Measurements from ENCODE around the gene TAF4B. TPM values are rescaled to one million over a fixed set of nuclear protein-coding genes. Genes with fewer than 3 reads are reported as not detected.

Gene TAF4B
- total and polyA plus RNA-seq, 10 donors, result 6.4 to 23.8 (median 10.1) TPM

- no peak overlapping the region for H3K27ac ChIP-seq
- peaks cover 0 to 32% (median 22%) of the 10 kb centered on the region in 8 donors for H3K9me3 ChIP-seq
- peaks cover 0 to 6% (median 0%) of the 10 kb centered on the region in 6 donors for H3K36me3 ChIP-seq
- intact Hi-C loops (cut with DNase I; ENCODE audit: low total_unique reads), result no loop called here
- DNase-seq, result no peak
- H3K4me1 ChIP-seq, result no peaks in the 10 kb centered on the region
- no peaks in the 10 kb centered on the region for H3K27me3 ChIP-seq (replicated peaks in 1 of 7)
- TF ChIP-seq POLR2A (IDR thresholded peaks at IDR 0.05) (no peak), CTCF (IDR thresholded peaks at IDR 0.05 in 8 of 11, conservative IDR thresholded peaks at IDR 0.05 in 3 of 11) (no peak), POLR2AphosphoS5 (IDR thresholded peaks at IDR 0.05) (no peak)
- H3K4me3 ChIP-seq, result no peak overlapping the region
Observed at GRCh38 chr18:26350961-26351360, 124.7 kb downstream of the TAF4B start.

- no peaks in the 10 kb centered on the region for H3K27me3 ChIP-seq (replicated peaks in 1 of 7)
- 82 to 87% (median 86%) methylated on average over 4 of the region's 4 CpGs for WGBS, 5 donors
Observed at GRCh38 chr18:26356045-26356785, 130.0 kb downstream of the TAF4B start.

GRCh38 chr18:26357960-26358359 is 131.7 kb downstream of the TAF4B start:
- no peak overlapping the region for H3K27ac ChIP-seq
- H3K27me3 ChIP-seq (replicated peaks in 1 of 7), result no peaks in the 10 kb centered on the region
- no peaks in the 10 kb centered on the region for H3K4me1 ChIP-seq
- no peaks in the 10 kb centered on the region for H3K9me3 ChIP-seq
- DNase-seq, result no peak
- H3K4me3 ChIP-seq, result no peak overlapping the region
- WGBS, 5 donors, result 78 to 90% (median 88%) methylated on average over 1 of the region's 1 CpG
- intact Hi-C loops (cut with DNase I; ENCODE audit: low total_unique reads), result no loop called here
- H3K36me3 ChIP-seq, result peaks cover 0 to 25% (median 2%) of the 10 kb centered on the region in 6 donors
- TF ChIP-seq POLR2AphosphoS5 (IDR thresholded peaks at IDR 0.05) (no peak), CTCF (IDR thresholded peaks at IDR 0.05 in 8 of 11, conservative IDR thresholded peaks at IDR 0.05 in 3 of 11) (no peak), POLR2A (IDR thresholded peaks at IDR 0.05) (no peak)

More at GRCh38 chr18:26356045-26356785, 130.0 kb downstream of the TAF4B start:
- peaks cover 0 to under 1% (median 0%) of the 10 kb centered on the region in 8 donors for H3K9me3 ChIP-seq
- TF ChIP-seq POLR2A (IDR thresholded peaks at IDR 0.05), result no peak
- no peak for TF ChIP-seq CTCF (IDR thresholded peaks at IDR 0.05 in 8 of 11, conservative IDR thresholded peaks at IDR 0.05 in 3 of 11)
- no peak for TF ChIP-seq POLR2AphosphoS5 (IDR thresholded peaks at IDR 0.05)
- intact Hi-C loops (cut with DNase I; ENCODE audit: low total_unique reads), result no loop called here
- H3K4me1 ChIP-seq, result no peaks in the 10 kb centered on the region
- no peak overlapping the region for H3K4me3 ChIP-seq
- H3K36me3 ChIP-seq, result peaks cover 0 to 25% (median 2%) of the 10 kb centered on the region in 6 donors
- no peak overlapping the region for H3K27ac ChIP-seq
- DNase-seq, result no peak

GRCh38 chr18:26362021-26362420 is 135.8 kb downstream of the TAF4B start:
- intact Hi-C loops (cut with DNase I; ENCODE audit: low total_unique reads), result no loop called here
- TF ChIP-seq POLR2AphosphoS5 (IDR thresholded peaks at IDR 0.05), result no peak
- TF ChIP-seq POLR2A (IDR thresholded peaks at IDR 0.05), result no peak
- no peak for TF ChIP-seq CTCF (IDR thresholded peaks at IDR 0.05 in 8 of 11, conservative IDR thresholded peaks at IDR 0.05 in 3 of 11)
- no peaks in the 10 kb centered on the region for H3K27me3 ChIP-seq (replicated peaks in 1 of 7)
- peaks cover 0 to 35% (median 2%) of the 10 kb centered on the region in 6 donors for H3K36me3 ChIP-seq
- no peaks in the 10 kb centered on the region for H3K9me3 ChIP-seq
- H3K27ac ChIP-seq, result no peak overlapping the region
- no peak overlapping the region for H3K4me3 ChIP-seq
- DNase-seq, result no peak
- no peaks in the 10 kb centered on the region for H3K4me1 ChIP-seq
